GM18868 (cell line): ENCODE data around the gene LDLRAP1.

Source experiments
- ATAC-seq: cut with Tn5 transposase; IDR thresholded peaks from one replicate; pipeline ENCODE4 v1.9.1; 2021; ENCODE audit warnings: mild to moderate bottlenecking, moderate library complexity; ENCODE audit not compliant: unreplicated experiment

Gene LDLRAP1

GRCh38 chr1:25541889-25542658 lies 1.3 kb upstream of the LDLRAP1 start:
- no peak for ATAC-seq

DNA sequence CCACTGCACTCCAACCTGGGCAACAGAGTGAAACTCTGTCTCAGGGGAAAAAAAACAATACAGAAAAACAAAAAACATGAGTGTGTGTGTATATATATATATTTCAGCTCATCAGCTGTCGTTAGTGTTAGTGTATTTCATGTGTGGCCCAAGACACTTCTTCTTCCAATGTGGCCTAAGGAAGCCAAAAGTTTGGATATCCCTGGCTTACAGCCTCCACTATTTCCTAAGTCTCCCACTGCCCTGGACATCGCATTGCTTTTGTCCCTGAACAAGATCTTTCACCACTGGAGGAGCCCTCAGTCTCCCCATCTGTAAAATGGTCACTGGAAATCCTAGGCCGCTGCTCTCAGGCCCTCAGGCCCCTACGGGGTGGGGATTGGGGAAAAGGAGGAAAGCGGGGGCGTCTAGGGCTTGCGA lies 391 bp upstream of the LDLRAP1 start:
- ATAC-seq: no peak

- no peak for ATAC-seq
These were observed 898 bp downstream of the LDLRAP1 start for GRCh38 chr1:25544243-25544764.

DNA sequence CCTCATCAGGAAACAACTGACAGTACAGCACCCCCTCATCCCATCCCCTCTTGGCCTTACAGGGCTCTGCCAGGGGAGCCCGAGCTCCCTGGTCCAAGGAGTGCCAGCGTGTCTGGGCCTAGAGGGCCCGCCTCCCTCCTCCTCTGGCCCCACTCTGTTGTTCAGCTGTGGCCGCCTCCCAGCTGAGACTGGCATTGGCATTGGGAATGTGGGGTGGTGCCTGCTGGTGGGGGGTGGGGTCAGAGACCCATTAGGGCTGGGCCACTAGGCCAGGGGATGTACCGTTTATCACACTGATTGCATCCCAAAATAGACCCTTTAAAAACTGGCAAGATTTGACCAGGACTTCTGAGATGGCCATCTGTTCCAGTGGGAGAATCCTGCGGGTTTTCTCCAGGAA lies 1.4 kb downstream of the LDLRAP1 start:
- ATAC-seq: no peak

DNA sequence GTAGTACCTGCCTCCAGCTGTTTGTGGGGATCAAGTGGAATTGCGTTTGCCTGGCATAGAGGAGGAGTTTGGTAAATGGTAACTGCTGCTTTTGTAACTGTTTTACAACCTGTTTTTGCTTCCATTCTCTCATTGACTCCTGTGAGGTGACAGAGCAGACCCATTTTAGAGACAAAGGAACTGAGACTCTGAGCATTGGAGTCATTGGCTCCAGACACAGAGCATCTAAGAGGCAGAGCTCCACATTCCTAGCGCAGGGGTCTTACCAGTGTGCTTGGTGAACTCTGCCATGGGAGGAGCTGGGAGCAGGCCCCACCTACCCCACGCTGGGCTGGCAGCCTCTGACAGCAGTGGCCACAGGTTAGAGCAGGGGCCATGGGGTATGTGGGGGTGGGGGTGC lies 2.4 kb downstream of the LDLRAP1 start:
- no peak for ATAC-seq

- ATAC-seq: no peak
These were observed 2.8 kb downstream of the LDLRAP1 start for GRCh38 chr1:25546193-25546592.

DNA sequence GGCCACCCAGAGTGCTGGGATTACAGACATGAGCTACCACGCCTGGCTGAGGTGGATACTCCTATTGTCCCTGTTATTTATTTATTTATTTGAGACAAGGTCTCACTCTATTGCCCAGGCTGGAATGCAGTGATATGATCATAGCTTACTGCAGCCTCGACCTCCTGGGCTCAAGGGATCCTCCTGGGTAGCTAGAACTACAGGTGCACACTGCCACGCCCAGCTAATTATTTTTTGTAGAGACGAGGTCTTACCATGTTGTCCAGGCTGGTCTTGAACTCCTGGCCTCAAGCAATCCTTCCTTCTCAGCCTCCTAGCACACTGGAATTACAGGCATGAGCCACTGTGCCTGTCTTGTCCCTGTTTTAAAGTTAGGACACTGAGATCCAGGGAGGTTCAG lies 5.2 kb downstream of the LDLRAP1 start:
- ATAC-seq: no peak

DNA sequence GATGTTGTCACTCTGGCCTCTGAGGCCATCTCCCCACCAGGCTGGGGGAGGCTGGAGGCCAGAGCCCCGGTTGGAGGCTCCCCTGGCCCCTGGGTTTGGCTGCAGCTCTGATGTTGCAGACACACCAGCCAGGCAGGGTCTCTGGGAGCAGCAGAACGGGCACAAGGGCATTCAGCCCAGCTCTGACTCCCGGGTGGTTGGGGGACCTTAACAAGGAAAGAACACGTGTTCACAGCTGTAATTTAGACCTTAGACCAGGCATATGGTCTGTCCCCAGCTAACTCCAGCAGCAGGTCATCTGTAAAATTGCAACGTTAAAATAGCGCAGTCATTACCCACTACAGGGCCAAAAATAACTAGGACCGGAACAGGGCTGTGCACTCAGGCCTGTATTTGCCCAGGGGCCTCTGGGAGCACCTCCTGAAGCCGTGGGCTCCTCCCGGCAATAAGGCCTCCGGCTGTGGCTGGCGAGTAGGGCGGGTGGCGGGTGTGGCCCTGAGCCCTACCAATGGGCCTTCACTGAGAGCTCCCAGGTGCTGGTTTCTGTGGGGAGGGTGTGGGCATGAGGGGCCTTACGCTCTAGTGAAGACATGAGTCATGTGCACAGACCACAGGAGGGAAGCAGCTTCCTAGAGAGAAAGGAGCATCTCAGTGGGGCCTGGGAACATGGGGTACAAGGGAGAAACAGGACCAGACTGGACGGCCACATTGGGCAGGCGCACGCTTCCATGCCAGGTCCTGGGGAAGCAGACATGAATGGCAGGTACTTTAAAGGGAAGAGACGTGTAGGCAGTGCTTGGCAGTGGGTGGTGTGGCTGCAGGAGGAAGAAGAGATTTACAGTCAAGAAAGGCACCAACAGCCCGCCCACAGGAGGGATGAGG lies 6.1 kb downstream of the LDLRAP1 start:
- peak; percentile 92 for ATAC-seq

GRCh38 chr1:25550155-25550506 lies 6.7 kb downstream of the LDLRAP1 start:
- ATAC-seq: no peak

DNA sequence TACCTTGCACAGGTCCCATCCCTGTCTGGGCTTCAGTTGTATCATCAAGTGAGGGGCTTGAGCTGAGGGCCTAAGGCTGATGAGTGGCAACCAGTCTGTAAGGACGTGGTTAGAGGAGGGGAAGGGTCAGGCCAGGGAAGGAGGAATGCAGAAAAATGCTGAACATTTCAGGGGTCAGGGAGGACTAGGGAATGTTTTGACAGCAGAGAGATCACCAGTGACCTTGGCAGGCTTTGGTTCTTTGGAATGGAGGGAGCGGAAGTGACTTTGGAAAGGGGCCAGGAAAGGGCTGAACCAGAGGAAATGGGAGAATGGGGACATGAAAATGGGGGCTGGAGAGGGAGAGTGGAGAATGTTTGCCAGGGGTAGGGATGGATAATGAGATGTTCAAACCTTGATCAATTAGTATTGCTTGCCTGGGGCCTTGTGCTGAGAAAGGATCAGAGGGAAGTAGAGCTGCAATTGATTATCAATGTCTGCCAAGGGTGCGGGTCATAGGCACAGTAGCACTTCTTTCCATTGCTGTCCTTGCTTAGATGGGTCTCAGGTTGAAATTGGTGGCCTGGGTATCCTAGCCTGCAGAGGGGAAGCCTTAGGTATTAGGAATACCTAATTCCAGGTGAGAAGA lies 7.4 kb downstream of the LDLRAP1 start:
- ATAC-seq: no peak

- no peak for ATAC-seq
These were observed 10.5 kb downstream of the LDLRAP1 start for GRCh38 chr1:25553749-25554429.

DNA sequence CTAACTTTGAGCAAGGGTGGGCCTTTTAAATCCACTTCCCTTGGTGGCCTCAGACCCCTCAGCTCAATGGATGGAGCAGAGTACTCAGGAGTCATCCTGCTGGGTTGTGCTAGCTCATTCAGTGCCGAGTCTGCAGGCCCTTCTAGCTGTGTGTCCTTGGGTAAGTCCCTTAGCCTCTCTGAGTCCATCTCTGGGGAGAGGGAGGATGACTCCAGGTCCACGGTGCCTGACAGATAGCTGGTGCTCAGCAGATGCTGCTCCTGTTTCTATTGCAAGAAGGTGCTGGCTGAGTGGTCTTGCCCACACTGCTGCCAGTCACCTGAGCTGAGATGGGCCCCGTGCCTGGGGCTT lies 11.0 kb downstream of the LDLRAP1 start:
- no peak for ATAC-seq

DNA sequence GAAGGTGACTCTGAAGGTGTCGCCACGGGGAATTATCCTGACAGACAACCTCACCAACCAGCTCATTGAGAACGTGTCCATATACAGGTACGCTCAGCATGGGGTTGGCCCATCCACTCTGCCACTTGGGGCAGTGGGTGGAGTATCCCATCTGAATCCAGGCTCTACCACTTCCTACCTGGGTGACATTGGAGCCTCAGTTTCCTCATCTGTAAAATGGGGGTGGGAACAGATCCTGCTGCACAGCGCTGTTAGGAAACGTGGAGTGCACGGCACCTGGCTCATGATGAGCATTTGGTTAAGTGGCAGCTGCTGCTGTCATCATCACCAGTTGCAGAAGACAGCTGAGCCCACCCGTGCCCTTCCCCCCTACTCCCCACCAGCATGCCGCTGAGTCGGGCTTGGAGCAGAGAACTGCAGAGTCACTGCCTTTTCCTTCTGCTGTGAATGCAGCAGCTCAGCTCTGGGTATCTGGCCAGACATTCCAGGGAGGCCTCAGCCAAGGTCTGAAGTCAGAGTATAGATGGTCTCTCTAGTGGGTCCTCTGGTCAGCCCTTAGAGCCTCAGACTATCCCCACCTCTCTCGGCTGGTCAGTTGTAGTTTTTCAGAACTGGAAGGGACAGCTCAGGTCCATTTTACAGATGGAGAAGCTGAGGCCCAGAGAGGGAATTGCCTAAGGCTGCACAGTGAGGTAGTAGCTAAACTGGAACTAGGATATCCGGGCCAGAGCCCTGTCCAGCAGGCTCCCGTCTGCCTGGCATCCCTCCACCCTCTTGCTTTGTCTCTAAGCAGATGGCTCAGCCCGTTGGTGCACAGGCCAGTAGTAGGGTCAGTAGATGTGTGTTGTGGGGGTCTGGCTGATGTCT lies 11.7 kb downstream of the LDLRAP1 start:
- no peak for ATAC-seq

DNA sequence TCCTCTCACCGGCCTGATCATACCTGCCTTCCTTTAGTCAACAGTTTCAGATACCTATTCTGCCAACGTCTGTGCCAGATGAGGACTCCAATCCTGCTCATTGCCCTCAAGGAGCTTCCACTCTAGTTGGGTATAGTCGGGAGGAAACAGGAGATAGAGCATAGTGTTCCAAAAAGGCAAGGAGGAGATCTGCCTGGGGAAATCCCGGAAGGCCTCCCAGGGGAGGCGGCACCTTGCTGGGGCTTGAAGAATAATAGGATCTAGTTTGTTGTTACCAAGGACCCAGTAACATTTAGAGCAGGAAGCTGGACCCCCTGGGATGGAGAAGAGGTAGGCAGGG lies 12.3 kb downstream of the LDLRAP1 start:
- no peak for ATAC-seq

DNA sequence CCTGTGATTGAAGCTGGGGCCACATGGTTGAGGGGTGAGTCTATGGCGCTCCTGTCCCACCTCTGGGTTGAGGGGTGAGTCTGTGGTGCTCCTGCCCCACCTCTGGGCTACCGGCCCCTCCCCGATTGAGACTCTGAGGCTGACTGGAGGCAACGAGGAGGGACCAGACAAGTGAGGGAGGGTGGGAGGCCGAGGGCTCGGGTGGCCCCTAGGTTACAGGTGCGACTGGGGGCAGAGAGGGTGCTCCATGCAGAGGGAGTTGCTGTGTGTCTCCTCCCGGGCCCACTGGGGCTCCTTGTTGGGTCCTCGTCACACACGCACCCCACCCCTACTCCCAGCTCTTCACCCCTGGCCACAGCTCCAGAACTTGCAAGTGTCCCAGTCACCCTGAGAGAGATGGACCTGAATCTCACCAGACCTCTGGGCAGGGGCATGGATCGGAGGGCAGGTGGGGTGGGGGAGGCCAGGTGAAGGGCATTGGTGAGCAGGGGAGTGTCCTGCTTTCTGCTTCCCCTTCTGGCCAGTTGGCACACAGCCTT lies 12.8 kb downstream of the LDLRAP1 start:
- ATAC-seq: no peak

DNA sequence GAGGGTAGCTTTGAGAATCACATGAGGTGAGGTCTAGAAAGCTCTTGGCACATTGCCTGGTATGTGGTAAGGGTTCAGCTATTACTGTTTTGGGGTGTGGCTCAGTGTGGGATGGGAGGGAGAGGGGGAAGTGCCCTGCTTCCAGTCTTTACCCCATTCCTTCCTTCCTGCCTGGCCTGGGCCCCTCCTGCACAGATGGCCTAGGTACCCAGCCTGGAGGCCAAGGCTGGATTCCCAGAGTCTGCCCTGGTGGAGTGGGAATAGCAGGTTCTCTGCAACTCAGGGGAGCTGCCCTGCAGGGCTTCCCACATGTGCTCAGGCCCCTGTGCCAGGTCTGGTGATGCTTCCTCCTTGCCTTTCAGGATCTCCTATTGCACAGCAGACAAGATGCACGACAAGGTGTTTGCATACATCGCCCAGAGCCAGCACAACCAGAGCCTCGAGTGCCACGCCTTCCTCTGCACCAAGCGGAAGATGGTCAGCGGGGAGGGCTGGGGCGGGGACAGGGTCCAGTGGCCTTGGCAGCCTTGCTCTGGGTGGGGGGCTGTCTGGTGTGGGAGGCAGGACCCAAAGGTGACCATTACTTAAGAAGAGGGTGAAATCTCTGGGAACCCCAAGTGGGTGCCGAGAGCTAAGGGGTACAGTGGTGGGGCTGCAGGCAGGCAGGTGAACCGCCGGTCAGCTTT lies 13.5 kb downstream of the LDLRAP1 start:
- no peak for ATAC-seq

GRCh38 chr1:25557543-25557942 lies 14.1 kb downstream of the LDLRAP1 start:
- ATAC-seq: no peak

- ATAC-seq: no peak
These were observed 15.6 kb downstream of the LDLRAP1 start for GRCh38 chr1:25559031-25559430.

- no peak for ATAC-seq
These were observed 16.6 kb downstream of the LDLRAP1 start for GRCh38 chr1:25560001-25560400.
